ENCODE results near the gene HBA1.
"Not testable (repeated sequence)": the region's sequence is repeated elsewhere in the genome, so short reads cannot be mapped to it uniquely, and the experiment has no call there.

- TF ChIP-seq POLR2A (IDR thresholded peaks at IDR 0.05) = not testable (repeated sequence)
- TF ChIP-seq, protein P1, sequence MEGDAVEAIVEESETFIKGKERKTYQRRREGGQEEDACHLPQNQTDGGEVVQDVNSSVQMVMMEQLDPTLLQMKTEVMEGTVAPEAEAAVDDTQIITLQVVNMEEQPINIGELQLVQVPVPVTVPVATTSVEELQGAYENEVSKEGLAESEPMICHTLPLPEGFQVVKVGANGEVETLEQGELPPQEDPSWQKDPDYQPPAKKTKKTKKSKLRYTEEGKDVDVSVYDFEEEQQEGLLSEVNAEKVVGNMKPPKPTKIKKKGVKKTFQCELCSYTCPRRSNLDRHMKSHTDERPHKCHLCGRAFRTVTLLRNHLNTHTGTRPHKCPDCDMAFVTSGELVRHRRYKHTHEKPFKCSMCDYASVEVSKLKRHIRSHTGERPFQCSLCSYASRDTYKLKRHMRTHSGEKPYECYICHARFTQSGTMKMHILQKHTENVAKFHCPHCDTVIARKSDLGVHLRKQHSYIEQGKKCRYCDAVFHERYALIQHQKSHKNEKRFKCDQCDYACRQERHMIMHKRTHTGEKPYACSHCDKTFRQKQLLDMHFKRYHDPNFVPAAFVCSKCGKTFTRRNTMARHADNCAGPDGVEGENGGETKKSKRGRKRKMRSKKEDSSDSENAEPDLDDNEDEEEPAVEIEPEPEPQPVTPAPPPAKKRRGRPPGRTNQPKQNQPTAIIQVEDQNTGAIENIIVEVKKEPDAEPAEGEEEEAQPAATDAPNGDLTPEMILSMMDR (IDR thresholded peaks at IDR 0.05) = not testable (repeated sequence)
Observed at GRCh38 chr16:160242-160641, 16.2 kb upstream of the HBA1 start.

Measured in Peyer's patch (tissue), 4 donors.